Activated naive CD4-positive, alpha-beta T cell treated with anti-CD3 and anti-CD28 coated beads, Interleukin-2, amount 50 U/mL, for 24 hours (primary cell): ENCODE data around the gene PDE9A.

Experiments
- H3K27ac Mint-ChIP-seq: one replicate; pipeline ENCODE4 v1.8.0; 2021; ENCODE audit warnings: mild to moderate bottlenecking, mixed read lengths
- H3K27me3 Mint-ChIP-seq: one replicate; pipeline ENCODE4 v1.8.0; 2021; ENCODE audit warnings: mixed read lengths
- H3K36me3 Mint-ChIP-seq: one replicate; pipeline ENCODE4 v1.8.0; 2021; ENCODE audit warnings: mixed read lengths
- H3K4me1 Mint-ChIP-seq: one replicate; pipeline ENCODE4 v1.8.0; 2021; ENCODE audit warnings: mixed read lengths
- H3K4me3 Mint-ChIP-seq: one replicate; pipeline ENCODE4 v1.8.0; 2021; ENCODE audit warnings: mild to moderate bottlenecking, mixed read lengths
- H3K9me3 Mint-ChIP-seq: one replicate; pipeline ENCODE4 v1.8.0; 2021; ENCODE audit warnings: mixed read lengths

The PDE9A gene

DNA sequence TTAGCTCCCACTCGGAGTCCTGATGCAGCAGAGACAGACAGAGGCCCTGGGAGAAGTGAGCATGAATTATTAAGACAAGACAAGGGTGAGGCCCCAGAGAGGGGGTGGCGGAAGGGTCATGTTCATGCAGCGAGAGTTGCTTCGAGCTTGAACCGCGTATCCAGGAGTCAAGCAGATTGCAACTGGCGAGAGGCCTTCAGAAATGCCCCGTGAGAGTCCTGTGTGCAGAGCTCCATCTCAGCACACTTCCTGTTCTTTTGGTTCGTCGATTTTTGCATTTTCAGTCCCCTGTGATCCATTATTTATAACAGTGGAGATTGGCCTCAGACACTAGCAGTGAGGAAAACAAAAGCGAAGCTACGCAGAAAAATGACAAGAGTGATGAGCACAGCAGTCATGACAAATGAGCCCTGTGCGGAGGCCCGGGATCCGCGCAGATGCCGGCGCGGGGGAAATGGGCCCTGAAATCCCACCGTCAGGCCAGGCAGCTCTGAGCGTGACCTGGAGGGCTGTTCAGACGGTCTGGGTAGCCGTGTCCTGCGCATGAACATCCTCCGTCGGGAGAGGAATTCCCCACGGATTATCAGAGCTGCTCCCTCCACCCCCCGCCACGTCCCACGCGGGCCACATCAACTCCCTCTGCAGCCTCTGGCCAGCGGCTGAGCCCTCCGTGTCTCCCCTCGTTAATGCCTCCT lies 15.0 kb downstream of the PDE9A start:
- Mint-ChIP-seq H3K36me3 (no peaks in the 10 kb centered on the region), H3K27ac (no peak overlapping the region), H3K9me3 (no peaks in the 10 kb centered on the region), H3K4me1 (peaks cover 3% of the 10 kb centered on the region), H3K4me3 (no peak overlapping the region), H3K27me3 (no peaks in the 10 kb centered on the region)

DNA sequence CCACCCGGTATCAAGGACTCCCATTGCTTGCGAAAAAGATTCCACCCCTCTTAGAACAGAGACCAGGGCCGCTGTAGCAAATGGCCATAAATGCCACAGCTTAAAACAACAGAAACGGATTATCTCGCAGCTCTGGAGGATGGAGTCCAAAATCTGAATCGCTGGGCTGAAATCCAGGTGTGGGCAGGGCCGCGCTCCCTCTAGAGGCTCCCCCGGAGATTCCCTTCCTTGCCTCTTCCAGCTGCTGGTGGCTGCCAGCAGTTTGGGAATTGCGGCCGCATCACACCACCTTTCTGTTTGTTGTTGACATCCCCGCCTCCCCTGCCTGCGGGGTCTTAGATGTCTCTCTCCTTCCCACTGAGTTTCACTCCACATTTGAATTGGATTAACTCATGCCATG lies 15.6 kb downstream of the PDE9A start:
- no peaks in the 10 kb centered on the region for H3K36me3 Mint-ChIP-seq
- no peak overlapping the region for H3K4me3 Mint-ChIP-seq
- peaks cover 3% of the 10 kb centered on the region for H3K4me1 Mint-ChIP-seq
- H3K27me3 Mint-ChIP-seq: no peaks in the 10 kb centered on the region
- H3K27ac Mint-ChIP-seq: no peak overlapping the region
- no peaks in the 10 kb centered on the region for H3K9me3 Mint-ChIP-seq

GRCh38 chr21:42670058-42670880 lies 16.8 kb downstream of the PDE9A start:
- H3K36me3 Mint-ChIP-seq: no peaks in the 10 kb centered on the region
- H3K27ac Mint-ChIP-seq: no peak overlapping the region
- no peaks in the 10 kb centered on the region for H3K4me1 Mint-ChIP-seq
- H3K4me3 Mint-ChIP-seq: no peak overlapping the region
- H3K27me3 Mint-ChIP-seq: no peaks in the 10 kb centered on the region
- no peaks in the 10 kb centered on the region for H3K9me3 Mint-ChIP-seq

- Mint-ChIP-seq H3K27me3 (no peaks in the 10 kb centered on the region), H3K27ac (no peak overlapping the region), H3K36me3 (no peaks in the 10 kb centered on the region), H3K4me1 (peaks cover 2% of the 10 kb centered on the region), H3K4me3 (no peak overlapping the region), H3K9me3 (no peaks in the 10 kb centered on the region)
Observed at GRCh38 chr21:42670884-42671283, 17.5 kb downstream of the PDE9A start.

- no peaks in the 10 kb centered on the region for H3K27me3 Mint-ChIP-seq
- no peak overlapping the region for H3K4me3 Mint-ChIP-seq
- H3K27ac Mint-ChIP-seq: no peak overlapping the region
- H3K9me3 Mint-ChIP-seq: no peaks in the 10 kb centered on the region
- H3K36me3 Mint-ChIP-seq: peaks cover 2% of the 10 kb centered on the region
- H3K4me1 Mint-ChIP-seq: peaks cover 6% of the 10 kb centered on the region
Observed at GRCh38 chr21:42671778-42672593, 18.6 kb downstream of the PDE9A start.

- no peak overlapping the region for H3K27ac Mint-ChIP-seq
- H3K4me3 Mint-ChIP-seq: no peak overlapping the region
- no peaks in the 10 kb centered on the region for H3K9me3 Mint-ChIP-seq
- H3K36me3 Mint-ChIP-seq: peaks cover 2% of the 10 kb centered on the region
- peaks cover 9% of the 10 kb centered on the region for H3K4me1 Mint-ChIP-seq
- H3K27me3 Mint-ChIP-seq: no peaks in the 10 kb centered on the region
Observed at GRCh38 chr21:42672699-42673458, 19.5 kb downstream of the PDE9A start.

- Mint-ChIP-seq H3K27ac (no peak overlapping the region), H3K4me3 (no peak overlapping the region), H3K27me3 (no peaks in the 10 kb centered on the region), H3K4me1 (peaks cover 16% of the 10 kb centered on the region), H3K36me3 (peaks cover 2% of the 10 kb centered on the region), H3K9me3 (no peaks in the 10 kb centered on the region)
Observed at GRCh38 chr21:42673633-42674328, 20.4 kb downstream of the PDE9A start.

- Mint-ChIP-seq H3K9me3 (no peaks in the 10 kb centered on the region), H3K4me3 (no peak overlapping the region), H3K27ac (no peak overlapping the region), H3K4me1 (peaks cover 16% of the 10 kb centered on the region), H3K27me3 (no peaks in the 10 kb centered on the region), H3K36me3 (peaks cover 2% of the 10 kb centered on the region)
Observed at GRCh38 chr21:42674351-42674940, 21.0 kb downstream of the PDE9A start.

DNA sequence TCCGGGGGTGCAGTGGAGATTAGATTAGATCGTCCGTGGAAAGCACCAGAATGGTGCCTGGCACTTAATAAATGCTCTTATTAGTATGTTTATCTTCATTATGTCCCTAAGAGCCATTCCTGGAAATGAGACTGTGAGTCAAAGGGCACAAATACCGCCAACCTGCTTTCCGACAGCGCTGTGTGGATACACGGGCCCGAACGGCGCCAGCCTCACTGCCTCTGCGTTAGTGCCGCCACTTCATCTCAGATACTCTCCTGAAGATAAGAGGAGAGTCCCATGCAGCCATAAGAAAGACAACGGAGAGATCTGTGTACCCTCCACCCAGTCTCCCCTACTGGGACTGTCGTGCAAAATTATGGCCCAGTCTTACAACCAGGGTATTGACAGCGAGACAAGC lies 22.0 kb downstream of the PDE9A start:
- Mint-ChIP-seq H3K9me3 (no peaks in the 10 kb centered on the region), H3K27ac (no peak overlapping the region), H3K4me1 (peaks cover 19% of the 10 kb centered on the region), H3K36me3 (peaks cover 2% of the 10 kb centered on the region), H3K27me3 (no peaks in the 10 kb centered on the region), H3K4me3 (no peak overlapping the region)

GRCh38 chr21:42676808-42677207 lies 23.4 kb downstream of the PDE9A start:
- no peak overlapping the region for H3K27ac Mint-ChIP-seq
- H3K27me3 Mint-ChIP-seq: no peaks in the 10 kb centered on the region
- H3K36me3 Mint-ChIP-seq: peaks cover 2% of the 10 kb centered on the region
- H3K4me1 Mint-ChIP-seq: peaks cover 32% of the 10 kb centered on the region
- no peak overlapping the region for H3K4me3 Mint-ChIP-seq
- H3K9me3 Mint-ChIP-seq: no peaks in the 10 kb centered on the region

GRCh38 chr21:42677339-42678321 lies 24.2 kb downstream of the PDE9A start:
- H3K27me3 Mint-ChIP-seq: no peaks in the 10 kb centered on the region
- H3K4me3 Mint-ChIP-seq: no peak overlapping the region
- H3K9me3 Mint-ChIP-seq: no peaks in the 10 kb centered on the region
- H3K27ac Mint-ChIP-seq: no peak overlapping the region
- peaks cover 41% of the 10 kb centered on the region for H3K4me1 Mint-ChIP-seq
- H3K36me3 Mint-ChIP-seq: peaks cover 2% of the 10 kb centered on the region

GRCh38 chr21:42678618-42679295 lies 25.3 kb downstream of the PDE9A start:
- H3K36me3 Mint-ChIP-seq: peaks cover 2% of the 10 kb centered on the region
- H3K4me3 Mint-ChIP-seq: no peak overlapping the region
- no peak overlapping the region for H3K27ac Mint-ChIP-seq
- H3K27me3 Mint-ChIP-seq: no peaks in the 10 kb centered on the region
- H3K9me3 Mint-ChIP-seq: no peaks in the 10 kb centered on the region
- H3K4me1 Mint-ChIP-seq: peaks cover 52% of the 10 kb centered on the region
